Ovary (tissue), 9 donors: ENCODE results near the gene TADA2B. TPM values are rescaled to one million over a fixed set of nuclear protein-coding genes. Genes with fewer than 3 reads are reported as not detected.

ENCODE experiments used
- DNase-seq, 5 donors: peaks; one replicate each; pipeline ENCODE4 v3.0.0-alpha.2; 2019 to 2020
- H3K27ac ChIP-seq, 2 donors: fragments of 200-600 bp; one replicate each; pipeline versions ENCODE4 v1.5.1 to v1.8.0; 2019 to 2022
- H3K27me3 ChIP-seq: fragments of 200-600 bp; one replicate; pipeline ENCODE4 v1.8.0; 2022
- H3K36me3 ChIP-seq: fragments of 200-600 bp; sonication (generic); one replicate; pipeline ENCODE4 v1.5.1; 2019
- H3K4me1 ChIP-seq: one replicate; pipeline ENCODE4 v1.8.1; 2013; ENCODE audit warnings: mild to moderate bottlenecking, moderate library complexity; ENCODE audit not compliant: insufficient read depth
- H3K4me3 ChIP-seq: fragments of 200-600 bp; sonication (generic); one replicate; pipeline ENCODE4 v1.5.1; 2017
- H3K9me3 ChIP-seq, 2 donors: fragments of 200-600 bp in 1 of 2; sonication (generic) in 1 of 2; one replicate each; pipeline versions ENCODE4 v1.5.1 to v1.8.1; 2013 to 2019; ENCODE audit warnings: mild to moderate bottlenecking in 1 of 2, moderate library complexity in 1 of 2
- EP300 ChIP-seq: sonication (generic); formaldehyde crosslinking; IDR thresholded peaks from one replicate; pipeline ENCODE4 v1.6.1; 2017; ENCODE audit warnings: antibody characterized with exemption
- POLR2A ChIP-seq: fragments of 450-650 bp; IDR thresholded peaks from one replicate; pipeline ENCODE4 v1.6.1; 2017; ENCODE audit warnings: antibody characterized with exemption, mild to moderate bottlenecking, moderate library complexity
- WGBS, 3 donors: extraction: QIAGEN DNeasy Blood & Tissue Kit in 1 of 3; methylation state at CpG; one replicate each; pipeline versions ENCODE4 v1.1.5 to v1.1.7; 2013 to 2017; 5-methylcytosine and 5-hydroxymethylcytosine counted together
- intact Hi-C, 4 donors: fragments of 100-400 bp; cut with DNase I; formaldehyde crosslinking; loops; one replicate each; pipeline versions ENCODE4 v1.11.0 to v1.15.1; 2022 to 2023
- polyA plus RNA-seq, 2 donors: library from polyadenylated mRNA; stranded (reverse); fragments of 200-250 nt in 1 of 2; fragments of 350-450 nt in 1 of 2; fragmentation: Illumina TruSeq in 1 of 2; extraction: RNeasy Lipid Tissue Mini Kit (QIAGEN cat#74804) in 1 of 2; gene quantifications; one replicate each; pipeline ENCODE4 v1.2.3, GENCODE V29; 2013 to 2014
- total RNA-seq, 7 donors: library from RNA; depleted of rRNA in 2 of 7; stranded (reverse); fragments of >200 nt in 2 of 7; fragmentation: NEBNext Ultra II Directional in 3 of 7; extraction: Animal tissue kit (Norgen Biotek cat#: 25700) in 3 of 7; gene quantifications; one replicate each; pipeline versions ENCODE4 v1.1.0 to v1.2.4, GENCODE V29; 2016 to 2023
- TF ChIP-seq, protein P1 (sequence below), 3 donors: fragments of 450-650 bp in 2 of 3; fragments of 200-600 bp in 1 of 3; IDR thresholded peaks; one replicate each; pipeline versions ENCODE4 v1.5.1 to v1.8.0; 2016 to 2022; ENCODE audit warnings: antibody characterized with exemption in 3 of 3, mild to moderate bottlenecking in 1 of 3
- donor health status: DM: no; HTN: no; CAD: no; lungs with moderate emphysema.
- donor health status: DM: no; HTN: no; CAD: no.
- donor health status: Bipolar disorder and iron deficiency.
- donor health status: DM: yes; HTN: yes; CAD: no.
- donor health status: DM: no; HTN: no; CAD: no.
- donor health status: DM: yes; HTN: yes; CAD: no.

The TADA2B gene
- total and polyA plus RNA-seq, 9 donors = 11.9 to 31.6 (median 26.8) TPM

DNA sequence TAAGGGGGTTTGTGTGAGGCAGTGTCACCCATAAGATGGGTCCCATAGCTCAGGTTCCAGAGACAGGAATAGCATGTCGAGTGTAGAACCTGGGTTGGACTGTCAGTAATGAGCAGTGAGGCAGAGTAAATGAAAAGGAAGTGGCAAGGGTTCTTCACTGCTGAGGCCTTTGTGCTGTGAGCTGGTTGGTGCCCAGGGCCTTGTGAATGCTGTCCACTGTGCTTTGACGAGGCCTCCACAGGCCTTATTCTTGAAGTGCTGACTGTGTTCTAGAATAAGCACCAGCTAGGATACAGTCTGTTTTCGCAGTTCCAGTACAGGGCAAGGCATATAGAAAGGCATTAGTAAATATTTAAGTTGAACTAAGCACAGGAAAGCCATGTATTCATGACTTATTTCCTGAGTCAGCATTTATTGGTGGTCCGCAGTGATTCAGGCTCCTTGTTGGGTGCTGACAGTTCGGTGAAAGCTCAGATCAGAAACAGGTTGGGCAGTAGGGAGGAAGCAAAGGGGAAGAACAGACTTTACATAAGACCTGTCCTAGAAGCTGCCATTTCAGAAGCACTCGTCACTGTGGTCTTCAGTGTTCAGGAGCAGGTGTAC lies 25.6 kb upstream of the TADA2B start:
- Histone ChIP-seq H3K27me3 (no peaks in the 10 kb centered on the region), H3K4me1 (no peaks in the 10 kb centered on the region), H3K4me3 (no peak overlapping the region), H3K27ac (no peak overlapping the region), H3K9me3 (no peaks in the 10 kb centered on the region), H3K36me3 (no peaks in the 10 kb centered on the region)
- 89 to 96% (median 90%) methylated on average over 6 of the region's 6 CpGs for WGBS, 3 donors
- TF ChIP-seq EP300 (no peak), POLR2A (no peak)
- TF ChIP-seq, protein P1, sequence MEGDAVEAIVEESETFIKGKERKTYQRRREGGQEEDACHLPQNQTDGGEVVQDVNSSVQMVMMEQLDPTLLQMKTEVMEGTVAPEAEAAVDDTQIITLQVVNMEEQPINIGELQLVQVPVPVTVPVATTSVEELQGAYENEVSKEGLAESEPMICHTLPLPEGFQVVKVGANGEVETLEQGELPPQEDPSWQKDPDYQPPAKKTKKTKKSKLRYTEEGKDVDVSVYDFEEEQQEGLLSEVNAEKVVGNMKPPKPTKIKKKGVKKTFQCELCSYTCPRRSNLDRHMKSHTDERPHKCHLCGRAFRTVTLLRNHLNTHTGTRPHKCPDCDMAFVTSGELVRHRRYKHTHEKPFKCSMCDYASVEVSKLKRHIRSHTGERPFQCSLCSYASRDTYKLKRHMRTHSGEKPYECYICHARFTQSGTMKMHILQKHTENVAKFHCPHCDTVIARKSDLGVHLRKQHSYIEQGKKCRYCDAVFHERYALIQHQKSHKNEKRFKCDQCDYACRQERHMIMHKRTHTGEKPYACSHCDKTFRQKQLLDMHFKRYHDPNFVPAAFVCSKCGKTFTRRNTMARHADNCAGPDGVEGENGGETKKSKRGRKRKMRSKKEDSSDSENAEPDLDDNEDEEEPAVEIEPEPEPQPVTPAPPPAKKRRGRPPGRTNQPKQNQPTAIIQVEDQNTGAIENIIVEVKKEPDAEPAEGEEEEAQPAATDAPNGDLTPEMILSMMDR (IDR thresholded peaks at IDR 0.05) = no peak
- DNase-seq = no peak
- intact Hi-C loops = no loop called here

GRCh38 chr4:7018281-7018680 lies 24.9 kb upstream of the TADA2B start:
- no peaks in the 10 kb centered on the region for H3K4me1 ChIP-seq
- TF ChIP-seq EP300 (no peak), POLR2A (no peak)
- TF ChIP-seq, protein P1 (IDR thresholded peaks at IDR 0.05) = no peak
- no peaks in the 10 kb centered on the region for H3K27me3 ChIP-seq
- intact Hi-C loops = no loop called here
- no peak overlapping the region for H3K4me3 ChIP-seq
- H3K9me3 ChIP-seq = no peaks in the 10 kb centered on the region
- no peak for DNase-seq
- H3K27ac ChIP-seq = no peak overlapping the region
- H3K36me3 ChIP-seq = no peaks in the 10 kb centered on the region
- 88 to 90% (median 88%) methylated on average over 9 of the region's 9 CpGs for WGBS, 3 donors

- Histone ChIP-seq H3K4me3 (no peak overlapping the region), H3K4me1 (no peaks in the 10 kb centered on the region), H3K9me3 (no peaks in the 10 kb centered on the region), H3K27me3 (no peaks in the 10 kb centered on the region), H3K36me3 (no peaks in the 10 kb centered on the region), H3K27ac (no peak overlapping the region)
- 86 to 92% (median 86%) methylated on average over 10 of the region's 10 CpGs for WGBS, 3 donors
- intact Hi-C loops = no loop called here
- no peak for DNase-seq
- no peak for TF ChIP-seq POLR2A
- TF ChIP-seq EP300 = no peak
- TF ChIP-seq, protein P1 (IDR thresholded peaks at IDR 0.05) = no peak
These were observed 23.8 kb upstream of the TADA2B start for GRCh38 chr4:7019367-7019766.

DNA sequence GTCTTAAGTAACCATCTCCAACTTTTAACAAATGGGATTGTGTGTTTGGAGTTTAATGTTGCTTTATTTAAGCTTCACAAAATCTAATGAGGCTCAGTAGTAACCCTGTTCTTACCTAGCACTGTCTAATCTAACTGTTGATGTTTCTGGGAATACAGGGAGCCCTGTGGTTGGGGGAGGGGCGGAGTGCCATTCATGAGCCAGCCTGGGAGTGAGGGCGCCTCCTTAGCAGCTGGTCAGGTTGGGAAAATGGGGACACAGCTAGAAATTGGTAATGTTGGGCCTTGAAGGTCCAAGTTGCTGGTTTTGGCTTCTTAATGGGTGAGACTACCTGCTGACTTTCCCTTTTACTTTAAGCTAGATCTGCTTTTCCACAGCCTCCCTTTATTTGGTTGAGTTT lies 22.9 kb upstream of the TADA2B start:
- no peaks in the 10 kb centered on the region for H3K27me3 ChIP-seq
- no peak overlapping the region for H3K27ac ChIP-seq
- DNase-seq = no peak
- intact Hi-C loops = no loop called here
- no peak for TF ChIP-seq POLR2A
- no peaks in the 10 kb centered on the region for H3K4me1 ChIP-seq
- H3K36me3 ChIP-seq = no peaks in the 10 kb centered on the region
- H3K4me3 ChIP-seq = no peak overlapping the region
- WGBS, 3 donors = 93 to 98% (median 96%) methylated on average over 2 of the region's 2 CpGs
- H3K9me3 ChIP-seq = no peaks in the 10 kb centered on the region

DNA sequence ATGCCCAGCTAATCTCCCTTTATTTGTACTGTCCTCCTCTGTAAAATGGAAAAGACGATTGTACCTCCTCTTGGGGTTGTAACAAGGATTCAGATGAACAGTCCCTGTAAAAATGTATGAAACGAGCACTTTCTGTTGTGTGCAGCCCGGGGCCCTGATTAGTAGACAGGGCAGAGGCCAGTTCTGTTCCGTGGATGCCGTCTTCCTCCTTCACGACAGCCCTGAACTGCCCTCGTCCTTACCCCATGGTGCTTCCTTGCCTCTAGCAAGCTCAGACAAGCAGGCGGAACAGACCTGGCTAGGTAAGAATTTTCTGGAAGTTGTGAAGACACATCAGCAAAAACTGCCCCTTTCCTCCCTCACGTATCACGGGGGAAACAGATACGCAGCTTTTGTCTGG lies 22.3 kb upstream of the TADA2B start:
- Histone ChIP-seq H3K36me3 (no peaks in the 10 kb centered on the region), H3K27ac (no peak overlapping the region), H3K27me3 (no peaks in the 10 kb centered on the region), H3K9me3 (no peaks in the 10 kb centered on the region), H3K4me1 (no peaks in the 10 kb centered on the region), H3K4me3 (no peak overlapping the region)
- no peak for DNase-seq
- TF ChIP-seq EP300 (no peak), POLR2A (no peak)
- TF ChIP-seq, protein P1 (IDR thresholded peaks at IDR 0.05) = no peak
- intact Hi-C loops = no loop called here
- WGBS, 3 donors = 91 to 94% (median 92%) methylated on average over 11 of the region's 11 CpGs
